Endodermal cell (in vitro differentiated cells): Measurements from ENCODE around the gene SST. TPM values are rescaled to one million over a fixed set of nuclear protein-coding genes. Genes with fewer than 3 reads are reported as not detected.

ENCODE experiments used
- DNase-seq: peaks from one replicate; pipeline ENCODE4 v3.0.0-alpha.2; 2017
- H3K27ac ChIP-seq: 2 replicates; pipeline ENCODE4 v1.5.1; 2013; ENCODE audit warnings: mild to moderate bottlenecking, low read depth, low read length, moderate library complexity
- H3K27me3 ChIP-seq: 2 replicates; pipeline ENCODE4 v1.6.1; 2013; ENCODE audit warnings: mild to moderate bottlenecking, low read length, moderate library complexity; ENCODE audit not compliant: insufficient read depth, control insufficient read depth, poor library complexity, severe bottlenecking
- H3K36me3 ChIP-seq: 2 replicates; pipeline ENCODE4 v1.7.0; 2013; ENCODE audit warnings: mild to moderate bottlenecking, low read length, moderate library complexity; ENCODE audit not compliant: control insufficient read depth, insufficient read depth
- H3K4me1 ChIP-seq: one replicate; pipeline ENCODE4 v1.7.0; 2013; ENCODE audit warnings: low read length; ENCODE audit not compliant: control insufficient read depth, insufficient read depth
- H3K4me3 ChIP-seq: 2 replicates; pipeline ENCODE4 v1.5.1; 2013; ENCODE audit warnings: mild to moderate bottlenecking, low read length, moderate library complexity
- H3K9ac ChIP-seq: 2 replicates; pipeline ENCODE4 v1.6.1; 2013; ENCODE audit warnings: mild to moderate bottlenecking, low read length, moderate library complexity; ENCODE audit not compliant: poor library complexity, severe bottlenecking; ENCODE audit errors: extremely low read depth
- H3K9me3 ChIP-seq: 2 replicates; pipeline ENCODE4 v1.6.1; 2013; ENCODE audit warnings: mild to moderate bottlenecking, low read length, moderate library complexity; ENCODE audit not compliant: control insufficient read depth
- H3K27ac Mint-ChIP-seq: 2 replicates; pipeline ENCODE4 v1.8.0; 2020; ENCODE audit warnings: mixed read lengths
- H3K27me3 Mint-ChIP-seq: 2 replicates; pipeline ENCODE4 v1.8.0; 2021; ENCODE audit warnings: mild to moderate bottlenecking, mixed read lengths; ENCODE audit not compliant: insufficient read depth
- H3K36me3 Mint-ChIP-seq: 2 replicates; pipeline ENCODE4 v1.8.0; 2020; ENCODE audit warnings: low read depth, mixed read lengths
- H3K4me1 Mint-ChIP-seq: 2 replicates; pipeline ENCODE4 v1.8.0; 2020; ENCODE audit warnings: mixed read lengths
- H3K4me3 Mint-ChIP-seq: 2 replicates; pipeline ENCODE4 v1.8.0; 2020; ENCODE audit warnings: mild to moderate bottlenecking, moderate library complexity, mixed read lengths
- H3K9me3 Mint-ChIP-seq: 2 replicates; pipeline ENCODE4 v1.8.0; 2020; ENCODE audit warnings: mild to moderate bottlenecking, mixed read lengths
- WGBS, 2 experiments: methylation state at CpG; one replicate each; pipeline versions ENCODE4 v1.1.5 to v1.1.7; 2013; ENCODE audit warnings: missing lambda C conversion rate in 2 of 2, mixed read lengths in 1 of 2; ENCODE audit not compliant: insufficient coverage in 1 of 2, insufficient read length in 1 of 2; 5-methylcytosine and 5-hydroxymethylcytosine counted together
- total RNA-seq, 2 donors: library from RNA; stranded (reverse); fragmentation: NEBNext Ultra II Directional in 1 of 2; extraction: Animal tissue kit (Norgen Biotek cat#: 25700) in 1 of 2; gene quantifications; 2 replicates in 1 of 2; 3 replicates in 1 of 2; pipeline ENCODE4 v1.2.1, GENCODE V29; 2021
- TF ChIP-seq, protein P1 (sequence below): fragments of 200-600 bp; sonication (generic); conservative IDR thresholded peaks from 2 replicates; pipeline ENCODE4 v1.5.0; 2021; ENCODE audit warnings: antibody characterized with exemption, mild to moderate bottlenecking

The SST gene
- total RNA-seq, 2 donors from 2014 or later, result not detected

DNA sequence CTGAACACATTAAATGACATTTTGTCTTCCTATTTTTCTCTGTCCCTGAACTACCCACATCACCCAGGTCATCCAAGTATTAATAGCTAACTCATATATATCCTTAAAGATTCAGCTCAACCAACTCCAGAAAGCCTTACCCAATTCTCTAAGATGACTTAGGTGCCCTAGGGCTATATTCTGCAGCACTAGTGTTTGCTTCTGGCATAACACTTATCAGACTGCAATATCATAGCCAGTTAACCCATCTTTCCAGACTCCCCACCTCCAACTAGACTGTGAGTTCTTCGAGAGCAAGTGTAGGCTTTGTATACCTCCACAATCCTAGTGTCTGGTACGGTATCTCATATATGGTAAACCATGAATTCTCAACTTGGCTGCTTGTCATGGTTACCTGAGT lies 50.7 kb downstream of the SST start:
- peaks cover 46% of the 10 kb centered on the region for H3K27me3 Mint-ChIP-seq
- H3K4me3 Mint-ChIP-seq, result no peak overlapping the region
- no peaks in the 10 kb centered on the region for H3K27me3 ChIP-seq
- no peak overlapping the region for H3K27ac ChIP-seq
- peaks cover 28% of the 10 kb centered on the region for H3K4me1 Mint-ChIP-seq
- H3K27ac Mint-ChIP-seq, result no peak overlapping the region
- peaks cover 5% of the 10 kb centered on the region for H3K4me1 ChIP-seq
- H3K9me3 ChIP-seq, result no peaks in the 10 kb centered on the region
- DNase-seq, result no peak
- H3K9ac ChIP-seq, result no peak overlapping the region
- TF ChIP-seq, protein P1, sequence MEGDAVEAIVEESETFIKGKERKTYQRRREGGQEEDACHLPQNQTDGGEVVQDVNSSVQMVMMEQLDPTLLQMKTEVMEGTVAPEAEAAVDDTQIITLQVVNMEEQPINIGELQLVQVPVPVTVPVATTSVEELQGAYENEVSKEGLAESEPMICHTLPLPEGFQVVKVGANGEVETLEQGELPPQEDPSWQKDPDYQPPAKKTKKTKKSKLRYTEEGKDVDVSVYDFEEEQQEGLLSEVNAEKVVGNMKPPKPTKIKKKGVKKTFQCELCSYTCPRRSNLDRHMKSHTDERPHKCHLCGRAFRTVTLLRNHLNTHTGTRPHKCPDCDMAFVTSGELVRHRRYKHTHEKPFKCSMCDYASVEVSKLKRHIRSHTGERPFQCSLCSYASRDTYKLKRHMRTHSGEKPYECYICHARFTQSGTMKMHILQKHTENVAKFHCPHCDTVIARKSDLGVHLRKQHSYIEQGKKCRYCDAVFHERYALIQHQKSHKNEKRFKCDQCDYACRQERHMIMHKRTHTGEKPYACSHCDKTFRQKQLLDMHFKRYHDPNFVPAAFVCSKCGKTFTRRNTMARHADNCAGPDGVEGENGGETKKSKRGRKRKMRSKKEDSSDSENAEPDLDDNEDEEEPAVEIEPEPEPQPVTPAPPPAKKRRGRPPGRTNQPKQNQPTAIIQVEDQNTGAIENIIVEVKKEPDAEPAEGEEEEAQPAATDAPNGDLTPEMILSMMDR, result no peak
- no peaks in the 10 kb centered on the region for H3K36me3 Mint-ChIP-seq
- H3K36me3 ChIP-seq, result no peaks in the 10 kb centered on the region
- H3K9me3 Mint-ChIP-seq, result no peaks in the 10 kb centered on the region
- WGBS, 2 experiments, result 91 to 95% methylated on average over 1 to 2 of the region's 2 CpGs
- no peak overlapping the region for H3K4me3 ChIP-seq

Other genes with a start within 250 kb of the SST start
- not detected for gene RTP2, start 32.2 kb upstream of the SST start, total RNA-seq
- gene BCL6, start 75.1 kb upstream of the SST start, total RNA-seq, result 1 to 10 TPM; 3.8 to 3.9 TPM